NB4 (cell line): Measurements from ENCODE around the gene VENTX.

ENCODE experiments used
- POLR2A ChIP-seq: IDR thresholded peaks from 2 replicates; pipeline ENCODE4 v1.6.1; 2011; ENCODE audit warnings: mild to moderate bottlenecking; ENCODE audit not compliant: insufficient read length; ENCODE audit errors: extremely low read depth
- TF ChIP-seq, protein P1 (sequence below): IDR thresholded peaks from one replicate; pipeline ENCODE4 v1.5.1; 2012; ENCODE audit warnings: low read depth, low read length

- TF ChIP-seq, protein P1, sequence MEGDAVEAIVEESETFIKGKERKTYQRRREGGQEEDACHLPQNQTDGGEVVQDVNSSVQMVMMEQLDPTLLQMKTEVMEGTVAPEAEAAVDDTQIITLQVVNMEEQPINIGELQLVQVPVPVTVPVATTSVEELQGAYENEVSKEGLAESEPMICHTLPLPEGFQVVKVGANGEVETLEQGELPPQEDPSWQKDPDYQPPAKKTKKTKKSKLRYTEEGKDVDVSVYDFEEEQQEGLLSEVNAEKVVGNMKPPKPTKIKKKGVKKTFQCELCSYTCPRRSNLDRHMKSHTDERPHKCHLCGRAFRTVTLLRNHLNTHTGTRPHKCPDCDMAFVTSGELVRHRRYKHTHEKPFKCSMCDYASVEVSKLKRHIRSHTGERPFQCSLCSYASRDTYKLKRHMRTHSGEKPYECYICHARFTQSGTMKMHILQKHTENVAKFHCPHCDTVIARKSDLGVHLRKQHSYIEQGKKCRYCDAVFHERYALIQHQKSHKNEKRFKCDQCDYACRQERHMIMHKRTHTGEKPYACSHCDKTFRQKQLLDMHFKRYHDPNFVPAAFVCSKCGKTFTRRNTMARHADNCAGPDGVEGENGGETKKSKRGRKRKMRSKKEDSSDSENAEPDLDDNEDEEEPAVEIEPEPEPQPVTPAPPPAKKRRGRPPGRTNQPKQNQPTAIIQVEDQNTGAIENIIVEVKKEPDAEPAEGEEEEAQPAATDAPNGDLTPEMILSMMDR, result no peak
- TF ChIP-seq POLR2A, result no peak
Measured at GRCh38 chr10:133280391-133281059, 42.9 kb downstream of the VENTX start.
